ENCODE data around the gene RALGAPB.
A peak's percentile ranks its signal among the peaks of the same experiment; 100 is the strongest.
"Not testable (repeated sequence)": the region's sequence is repeated elsewhere in the genome, so short reads cannot be mapped to it uniquely, and the experiment has no call there.

Gene RALGAPB

DNA sequence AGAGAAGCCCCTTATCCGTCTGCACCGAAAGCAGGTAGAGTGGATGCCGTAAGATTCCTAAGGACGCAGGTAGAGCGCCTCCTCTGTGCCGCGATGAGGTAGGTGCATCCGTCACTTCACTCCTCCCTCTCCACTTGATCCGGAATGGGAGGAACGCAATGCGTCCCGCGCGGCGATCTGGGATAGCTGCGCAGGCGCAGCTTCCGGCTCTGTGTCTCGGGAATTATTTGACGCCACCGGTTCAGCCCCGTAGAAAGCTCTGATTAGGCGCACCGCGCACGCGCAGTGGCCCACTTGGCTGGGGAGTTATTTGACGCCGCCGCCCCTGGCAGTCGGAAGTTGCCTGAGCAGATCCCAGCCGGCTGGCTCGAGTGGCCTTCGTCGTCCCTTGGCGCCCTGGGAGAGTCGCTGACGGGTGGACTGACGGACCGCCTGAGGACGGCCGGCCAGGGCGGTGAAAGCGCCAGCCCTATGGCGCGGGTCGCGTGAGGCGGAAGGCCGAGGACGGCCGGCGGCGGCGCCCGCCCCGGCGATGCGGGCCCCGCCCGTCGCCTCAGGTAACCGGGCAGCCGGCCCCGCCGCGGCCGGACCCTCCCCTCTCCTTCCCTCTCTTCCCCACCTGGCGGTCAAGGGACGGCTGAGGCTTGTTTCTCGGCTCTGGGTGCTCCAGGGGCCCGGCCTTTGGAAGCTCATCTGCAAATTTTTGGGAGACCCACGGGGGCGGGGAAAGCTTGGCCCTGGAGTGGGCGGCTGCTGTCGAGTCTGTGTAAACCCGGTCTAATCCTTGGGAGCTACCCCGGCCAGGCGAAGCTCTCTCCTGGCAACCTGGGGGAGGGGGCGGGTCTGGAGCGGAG is at the start of gene RALGAPB:
Gene RALGAPB, plus strand, starts transcription at position 331 of the 854 bp plus-strand sequence. CDS start 15,590 bp downstream, outside the sequence.
- DNase-seq: peak; percentile 98

DNA sequence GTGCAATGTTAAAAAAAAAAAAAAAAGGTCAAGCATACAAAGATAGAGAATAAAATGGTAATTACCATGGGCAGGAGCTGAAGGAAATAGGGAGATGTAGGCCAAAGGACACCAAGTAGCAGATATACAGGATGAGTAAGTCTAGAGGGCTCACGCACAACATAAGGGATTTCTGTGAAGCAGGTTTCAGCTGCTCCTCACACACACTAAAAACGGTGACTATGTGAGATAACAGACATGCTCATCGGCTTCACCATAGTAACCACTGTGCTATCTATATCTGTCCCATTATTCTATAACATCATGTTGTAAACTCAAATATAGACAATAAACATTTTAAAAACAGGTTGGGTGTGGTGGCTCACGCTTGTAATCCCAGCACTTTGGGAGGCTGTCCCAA is 49.1 kb upstream of the RALGAPB start:
- no peak for DNase-seq

GRCh38 chr20:38424401-38424800 is 48.2 kb upstream of the RALGAPB start:
- no peak for DNase-seq

- no peak for DNase-seq
These were observed 46.4 kb upstream of the RALGAPB start for GRCh38 chr20:38426006-38426897.

DNA sequence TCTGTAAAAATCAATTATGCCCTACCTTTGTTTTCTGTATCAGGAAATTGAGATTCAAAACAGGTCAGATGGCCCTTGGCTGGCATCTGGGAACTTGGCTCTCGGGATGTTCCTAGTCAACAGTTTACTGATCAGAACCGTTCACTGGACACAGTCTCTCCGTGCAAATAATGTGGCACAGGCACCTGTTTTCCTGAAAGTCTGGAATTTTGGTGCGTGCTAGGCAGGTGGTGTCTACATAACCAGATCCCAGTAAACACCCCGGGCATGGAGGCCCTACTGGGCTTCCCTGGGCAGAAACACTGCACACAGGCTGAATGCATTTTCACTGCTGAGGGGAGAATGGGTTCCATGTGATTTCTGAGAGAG is 45.0 kb upstream of the RALGAPB start:
- no peak for DNase-seq

- no peak for DNase-seq
These were observed 43.8 kb upstream of the RALGAPB start for GRCh38 chr20:38428800-38429199.

GRCh38 chr20:38429301-38429700 is 43.3 kb upstream of the RALGAPB start:
- no peak for DNase-seq

DNA sequence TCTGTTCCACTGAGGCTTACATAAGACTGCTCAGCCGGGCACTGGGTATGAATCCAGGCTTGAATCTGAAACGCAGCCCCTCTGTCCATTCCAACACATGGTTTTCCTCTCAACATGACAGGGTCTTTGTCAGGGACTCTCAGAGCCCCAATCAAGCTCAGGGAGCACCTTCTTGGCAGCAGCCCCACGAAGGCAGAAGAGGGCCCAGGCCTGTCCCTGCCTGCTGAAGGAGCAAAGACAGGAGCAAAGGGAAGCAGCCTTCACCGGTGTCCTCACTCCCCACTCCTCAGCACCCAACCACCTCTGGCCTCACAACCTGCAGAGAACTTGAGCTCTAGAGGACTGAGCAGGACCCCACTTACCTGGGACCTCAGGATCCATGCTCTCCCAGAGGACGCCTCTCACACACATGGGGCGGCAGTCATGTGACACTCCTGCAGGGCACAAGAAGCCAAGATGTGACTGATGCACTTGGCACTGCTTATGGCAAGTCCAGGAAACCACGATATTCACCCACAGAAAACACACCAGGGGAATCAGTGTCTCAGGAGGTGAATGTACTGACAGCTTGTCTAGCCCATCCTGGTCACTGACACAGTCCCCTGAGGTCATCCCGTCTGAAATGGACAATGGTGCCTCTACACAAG is 41.8 kb upstream of the RALGAPB start:
- no peak for DNase-seq

DNA sequence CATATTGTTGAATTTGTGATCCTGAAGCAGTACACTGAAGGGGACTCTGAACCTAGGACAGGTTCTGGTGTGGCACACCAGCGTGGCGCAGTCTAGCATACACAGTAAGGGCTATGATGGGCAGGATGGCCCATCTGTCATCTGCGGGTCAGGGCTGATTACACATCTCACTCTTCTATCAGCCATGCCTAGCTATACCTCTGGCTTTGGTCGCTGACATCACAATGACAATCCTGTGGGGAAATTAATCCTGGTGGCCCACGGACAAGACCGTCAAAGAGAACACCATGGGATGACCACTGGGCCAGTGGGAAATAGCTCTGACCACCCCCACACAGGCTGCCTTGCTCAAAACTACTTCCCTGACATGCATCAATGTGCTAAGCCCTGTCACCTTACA is 40.4 kb upstream of the RALGAPB start:
- no peak for DNase-seq

DNA sequence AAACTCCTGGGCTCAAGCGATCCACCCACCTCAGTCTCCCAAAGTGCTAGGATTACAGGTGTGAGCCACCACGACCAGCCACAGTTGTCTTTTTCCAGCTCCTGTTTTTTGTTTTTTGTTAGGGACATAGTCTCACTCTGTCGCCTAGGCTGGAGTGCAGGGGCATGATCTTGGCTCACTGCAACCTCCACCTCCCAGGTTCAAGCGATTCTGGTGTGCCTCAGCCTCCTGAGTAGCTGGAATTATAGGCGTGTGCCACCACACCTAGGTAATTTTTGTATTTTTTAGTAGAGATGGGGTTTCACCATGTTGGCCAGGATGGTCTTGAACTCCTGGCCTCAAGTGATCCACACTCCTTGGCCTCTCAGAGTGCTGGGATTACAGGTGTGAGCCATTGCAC is 39.8 kb upstream of the RALGAPB start:
- not testable (repeated sequence) for DNase-seq

GRCh38 chr20:38433304-38433972 is 39.2 kb upstream of the RALGAPB start:
- DNase-seq: no peak

DNA sequence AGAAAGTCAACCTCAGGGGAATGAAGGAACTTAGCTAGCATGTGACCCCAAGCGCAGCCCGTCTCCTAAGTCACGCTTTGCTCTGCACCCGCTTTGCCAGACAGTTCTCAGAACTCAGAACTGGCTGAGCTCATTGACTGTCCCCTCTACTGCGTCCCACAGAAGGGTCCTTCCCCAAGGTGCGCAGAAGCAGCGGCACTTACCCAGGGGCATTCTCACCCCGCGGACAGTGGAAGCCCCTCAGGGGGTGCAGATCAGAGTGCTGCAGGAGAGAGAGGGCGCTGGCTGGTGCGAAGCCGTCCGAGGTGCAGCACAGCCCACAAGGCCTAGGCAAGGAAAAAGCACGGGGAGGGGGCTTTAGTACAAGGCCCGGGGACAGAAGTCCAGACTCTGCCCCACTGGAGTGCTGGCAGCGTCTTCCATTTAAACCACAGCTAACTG is 38.3 kb upstream of the RALGAPB start:
- peak; percentile 35 for DNase-seq

- peak; percentile 90 for DNase-seq
These were observed 37.7 kb upstream of the RALGAPB start, which contains the start of gene SNHG17 for GRCh38 chr20:38434770-38435554. Gene SNHG17, minus strand, starts transcription at chr20:38435328.

- DNase-seq: no peak
These were observed 37.1 kb upstream of the RALGAPB start for GRCh38 chr20:38435555-38435939.

DNA sequence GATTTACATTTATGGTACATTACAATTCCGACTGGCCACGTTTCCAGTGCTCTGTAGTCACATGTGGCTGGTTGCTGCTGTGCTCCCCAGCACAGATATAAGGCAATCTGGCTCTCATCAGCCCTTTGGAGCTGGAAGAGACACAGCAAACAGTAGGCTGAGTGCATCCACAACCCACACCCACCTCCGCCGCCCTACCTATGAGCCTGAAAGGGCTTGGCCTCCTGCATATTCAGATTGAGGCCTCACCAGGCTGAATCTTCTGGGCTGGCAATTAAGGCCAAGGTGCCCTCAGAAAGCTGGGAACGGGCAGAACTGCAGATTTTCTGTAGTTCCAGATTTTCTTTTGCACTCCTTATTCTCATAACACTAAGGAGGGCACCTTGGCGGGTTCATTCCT is 34.8 kb upstream of the RALGAPB start:
- no peak for DNase-seq

DNA sequence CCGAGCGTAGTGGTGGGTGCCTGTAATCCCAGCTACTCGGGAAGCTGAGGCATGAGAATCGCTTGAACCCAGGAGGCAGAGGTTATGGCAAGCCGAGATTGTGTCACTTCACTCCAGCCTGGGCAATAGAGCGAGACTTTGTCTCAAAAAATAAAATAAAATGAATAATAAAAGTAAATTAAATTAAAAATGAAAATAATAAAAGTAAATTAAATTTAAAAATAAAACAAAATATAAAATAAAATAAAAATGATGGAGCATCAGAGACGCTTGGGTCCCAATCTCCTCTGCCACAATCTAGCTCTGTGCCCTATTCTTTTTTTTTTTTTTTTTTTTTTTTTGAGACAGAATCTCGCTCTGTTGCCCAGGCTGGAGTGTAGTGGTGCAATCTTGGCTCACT is 31.5 kb upstream of the RALGAPB start:
- not testable (repeated sequence) for DNase-seq

DNA sequence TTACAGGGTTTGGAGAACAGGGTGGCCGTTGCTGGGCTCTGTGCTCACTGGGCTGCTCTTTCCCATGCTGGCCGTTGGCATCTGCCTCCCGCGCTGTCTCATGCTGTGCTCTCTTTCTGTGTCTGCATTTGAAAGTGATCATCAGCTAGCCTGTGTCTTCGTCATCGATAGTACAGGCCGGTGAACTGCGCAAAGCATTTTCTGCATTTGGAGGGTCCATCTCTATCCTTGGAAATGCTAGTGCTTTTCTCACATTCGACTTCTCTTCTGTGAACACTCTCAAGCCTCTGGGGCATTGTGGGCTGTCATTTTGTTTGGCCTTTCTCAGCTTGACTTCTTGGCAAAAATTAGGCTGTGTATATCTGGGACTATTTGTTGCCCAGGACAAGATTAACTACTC is 30.7 kb upstream of the RALGAPB start:
- no peak for DNase-seq

DNA sequence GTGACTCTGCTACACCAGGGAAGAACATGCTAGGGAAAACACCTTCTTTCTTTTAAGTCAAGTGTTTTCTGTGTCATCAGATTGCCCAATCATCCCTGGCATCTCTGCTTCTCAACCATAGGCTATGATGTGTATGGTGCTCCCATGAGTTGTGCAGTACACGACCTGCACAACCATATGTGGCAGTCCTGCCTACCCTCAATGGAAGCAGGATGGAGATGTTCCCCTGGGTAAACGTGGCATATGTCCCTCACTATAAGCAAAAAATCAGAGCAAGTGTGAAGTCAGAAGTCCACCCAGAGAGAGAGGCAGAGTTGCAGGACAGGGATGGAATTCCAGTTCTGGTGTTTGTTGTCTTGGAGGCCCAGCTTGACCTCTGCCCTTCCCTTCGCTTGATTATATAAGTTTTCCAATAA is 27.3 kb upstream of the RALGAPB start:
- DNase-seq: no peak

DNA sequence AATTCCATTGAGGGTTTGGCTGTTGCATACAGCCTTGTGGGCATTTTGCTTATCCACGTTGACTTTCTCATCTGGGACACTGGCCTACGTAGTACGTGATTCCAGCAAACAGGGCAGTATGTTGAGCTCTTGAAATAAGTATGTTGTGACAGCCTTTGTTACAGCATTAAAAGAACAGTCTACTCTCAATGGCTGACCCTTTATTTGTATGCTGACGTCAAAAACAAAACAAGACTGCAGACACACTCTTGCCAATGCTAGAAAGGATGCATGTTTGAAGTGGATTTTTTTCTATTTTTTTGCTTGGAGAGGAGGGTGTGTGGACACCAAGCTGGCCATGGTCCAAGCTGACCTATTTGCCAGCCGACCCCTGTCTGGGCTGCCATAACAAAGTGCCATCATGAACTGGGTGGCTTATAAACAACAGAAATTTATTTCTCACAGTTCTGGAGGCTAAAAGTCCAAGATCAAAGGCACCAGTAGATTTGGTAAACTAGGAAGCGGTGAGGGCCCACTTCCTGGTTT is 26.7 kb upstream of the RALGAPB start:
- no peak for DNase-seq

- peak; percentile 94 for DNase-seq
These were observed 26.0 kb upstream of the RALGAPB start for GRCh38 chr20:38446441-38447209.

GRCh38 chr20:38447251-38447661 is 25.4 kb upstream of the RALGAPB start:
- no peak for DNase-seq
